Measurements from ENCODE around the gene G2E3. TPM values are rescaled to one million over a fixed set of nuclear protein-coding genes. Genes with fewer than 3 reads are reported as not detected.

G2E3 gene
- total RNA-seq, 1 experiment from 2014 or later: 27.8 TPM

DNA sequence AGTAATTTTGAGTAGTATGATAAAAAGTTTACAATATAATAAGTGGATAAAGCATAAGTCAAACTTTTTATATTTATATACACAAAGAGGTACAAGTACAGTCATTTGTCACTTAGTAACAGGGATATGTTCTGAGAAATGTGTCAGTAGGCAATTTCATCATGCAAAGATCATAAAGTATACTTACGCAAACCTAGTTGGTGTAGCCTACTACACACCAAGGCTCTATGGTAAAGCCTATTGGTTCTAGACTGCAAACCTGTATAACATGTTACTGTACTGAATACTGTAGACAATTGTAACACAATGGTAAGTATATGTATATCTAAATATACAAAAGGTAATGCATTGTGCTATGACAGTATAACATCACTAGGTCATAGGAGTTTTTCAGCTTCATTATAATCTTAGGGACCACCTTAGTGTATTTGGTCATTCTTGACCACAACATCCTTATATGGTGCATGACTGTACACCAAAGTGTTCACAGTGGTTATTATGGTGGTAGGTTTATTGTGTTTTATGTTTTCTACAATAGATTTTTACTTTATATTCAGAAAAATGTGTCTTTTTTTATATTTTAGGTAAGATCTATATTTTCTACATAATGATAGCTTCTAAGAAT is 48.3 kb downstream of the G2E3 start:
- H3K79me2 ChIP-seq (ENCODE audit: low read length): no peaks in the 10 kb centered on the region
- H3K9ac ChIP-seq (ENCODE audit: low read length): no peak overlapping the region
- no peaks in the 10 kb centered on the region for H3K9me2 ChIP-seq (replicated peaks; ENCODE audit: low read length)
- no peak overlapping the region for H2AFZ ChIP-seq (ENCODE audit: low read length)
- TF ChIP-seq EZH2 (IDR thresholded peaks at IDR 0.05; ENCODE audit: low read length, unreplicated experiment): no peak
- no peak for TF ChIP-seq EZH2phosphoT487 (IDR thresholded peaks at IDR 0.05; ENCODE audit: borderline replicate concordance, low read length)
- TF ChIP-seq, protein P1, sequence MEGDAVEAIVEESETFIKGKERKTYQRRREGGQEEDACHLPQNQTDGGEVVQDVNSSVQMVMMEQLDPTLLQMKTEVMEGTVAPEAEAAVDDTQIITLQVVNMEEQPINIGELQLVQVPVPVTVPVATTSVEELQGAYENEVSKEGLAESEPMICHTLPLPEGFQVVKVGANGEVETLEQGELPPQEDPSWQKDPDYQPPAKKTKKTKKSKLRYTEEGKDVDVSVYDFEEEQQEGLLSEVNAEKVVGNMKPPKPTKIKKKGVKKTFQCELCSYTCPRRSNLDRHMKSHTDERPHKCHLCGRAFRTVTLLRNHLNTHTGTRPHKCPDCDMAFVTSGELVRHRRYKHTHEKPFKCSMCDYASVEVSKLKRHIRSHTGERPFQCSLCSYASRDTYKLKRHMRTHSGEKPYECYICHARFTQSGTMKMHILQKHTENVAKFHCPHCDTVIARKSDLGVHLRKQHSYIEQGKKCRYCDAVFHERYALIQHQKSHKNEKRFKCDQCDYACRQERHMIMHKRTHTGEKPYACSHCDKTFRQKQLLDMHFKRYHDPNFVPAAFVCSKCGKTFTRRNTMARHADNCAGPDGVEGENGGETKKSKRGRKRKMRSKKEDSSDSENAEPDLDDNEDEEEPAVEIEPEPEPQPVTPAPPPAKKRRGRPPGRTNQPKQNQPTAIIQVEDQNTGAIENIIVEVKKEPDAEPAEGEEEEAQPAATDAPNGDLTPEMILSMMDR (conservative IDR thresholded peaks at IDR 0.05; ENCODE audit: low read depth, low read length): no peak
- ATAC-seq (no peak), DNase-seq (no peak)
- ChIA-PET POLR2A (ENCODE audit: unreplicated experiment) (no interaction called here), CTCF (no interaction called here)
- 0 out of 2 replicates have a peak, but pooled peaks cover 15% of the 10 kb centered on the region for H4K20me1 ChIP-seq (ENCODE audit: low read length)
- peaks cover 27% of the 10 kb centered on the region for H3K4me1 ChIP-seq (ENCODE audit: insufficient read depth, low read length)
- H3F3A ChIP-seq (ENCODE audit: low read length, unreplicated experiment): peaks cover 13% of the 10 kb centered on the region
- H3K4me3 ChIP-seq (ENCODE audit: low read length): no peak overlapping the region
- no peak overlapping the region for H3K4me2 ChIP-seq (ENCODE audit: low read length)
- no peak overlapping the region for H3K27ac ChIP-seq (ENCODE audit: low read length)
- H3K9me3 ChIP-seq (ENCODE audit: low read length): no peaks in the 10 kb centered on the region
- intact Hi-C loops (cut with micrococcal nuclease): no loop called here
- no peaks in the 10 kb centered on the region for H3K27me3 ChIP-seq (ENCODE audit: low read length)
- H3K36me3 ChIP-seq (ENCODE audit: low read depth, low read length): peaks cover 54% of the 10 kb centered on the region; the same call in 1 of the 2 replicates
- no TSS peak for BruUV-seq (replicated peaks)

DNA sequence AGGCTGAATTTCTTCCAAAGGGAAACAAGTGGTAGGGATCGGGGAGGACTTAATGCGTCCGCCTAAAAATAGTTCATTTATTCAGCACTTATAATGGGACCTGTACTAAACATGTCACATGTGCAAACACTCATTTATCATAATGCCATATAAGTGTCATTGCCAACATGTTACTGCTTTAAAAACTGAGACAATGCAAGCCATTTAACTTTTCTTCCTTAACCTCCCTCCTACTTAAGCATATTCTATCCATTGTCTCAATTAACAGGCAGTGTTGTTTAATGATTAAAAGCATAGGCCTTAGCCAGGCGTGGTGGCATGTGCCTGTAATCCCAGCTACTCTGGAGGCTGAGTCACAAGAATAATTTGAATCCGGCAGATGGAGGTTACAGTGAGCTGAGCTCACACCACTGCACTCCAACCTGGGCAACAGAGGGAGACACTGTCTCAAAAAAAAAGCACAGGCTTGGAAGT is 49.6 kb downstream of the G2E3 start:
- no peaks in the 10 kb centered on the region for H3K9me2 ChIP-seq (replicated peaks; ENCODE audit: low read length)
- ChIA-PET CTCF (no interaction called here), POLR2A (ENCODE audit: unreplicated experiment) (interaction anchor here (0.6 kb wide), 1 partner anchor 1066 kb away, joined by 10 read pairs; no protein-coding TSS in a partner anchor)
- H3K4me2 ChIP-seq (ENCODE audit: low read length): no peak overlapping the region
- H3K79me2 ChIP-seq (ENCODE audit: low read length): no peaks in the 10 kb centered on the region
- TF ChIP-seq, protein P1 (conservative IDR thresholded peaks at IDR 0.05; ENCODE audit: low read depth, low read length): peak; percentile 45; the same call in 1 of the 2 replicates
- no peak for TF ChIP-seq EZH2 (IDR thresholded peaks at IDR 0.05; ENCODE audit: low read length, unreplicated experiment)
- no peak for TF ChIP-seq EZH2phosphoT487 (IDR thresholded peaks at IDR 0.05; ENCODE audit: borderline replicate concordance, low read length)
- H3K4me1 ChIP-seq (ENCODE audit: insufficient read depth, low read length): peaks cover 27% of the 10 kb centered on the region
- 0 out of 2 replicates have a peak, but pooled peaks cover 15% of the 10 kb centered on the region for H4K20me1 ChIP-seq (ENCODE audit: low read length)
- H3K27me3 ChIP-seq (ENCODE audit: low read length): no peaks in the 10 kb centered on the region
- no peak overlapping the region for H3K4me3 ChIP-seq (ENCODE audit: low read length)
- BruUV-seq (replicated peaks): no TSS peak
- H2AFZ ChIP-seq (ENCODE audit: low read length): no peak overlapping the region
- peak; percentile 51 for DNase-seq
- peaks cover 13% of the 10 kb centered on the region for H3F3A ChIP-seq (ENCODE audit: low read length, unreplicated experiment)
- no peaks in the 10 kb centered on the region for H3K9me3 ChIP-seq (ENCODE audit: low read length)
- ATAC-seq: peak; percentile 66
- peaks cover 49% of the 10 kb centered on the region; the same call in 1 of the 2 replicates for H3K36me3 ChIP-seq (ENCODE audit: low read depth, low read length)
- H3K27ac ChIP-seq (ENCODE audit: low read length): 0 out of 2 replicates have a peak overlapping the region, but pooled peaks have one; percentile 5
- intact Hi-C loops (cut with micrococcal nuclease): loop anchor here (2.0 kb wide), 1 partner anchor 34 kb away; no protein-coding TSS in a partner anchor
- no peak overlapping the region for H3K9ac ChIP-seq (ENCODE audit: low read length)
